Stimulated activated naive CD4-positive, alpha-beta T cell treated with Interleukin-2 at 50 U/mL for 16 hours (primary cell): Measurements from ENCODE around the gene TESK2.

Experiments
- DNase-seq: peaks from one replicate; lab custom pipeline; 2025; lab: John Stamatoyannopoulos, UW

Gene TESK2

GRCh38 chr1:45335855-45336324, 155.1 kb downstream of the TESK2 start:
- DNase-seq, result no peak

GRCh38 chr1:45334308-45335245, 156.4 kb downstream of the TESK2 start:
- no peak for DNase-seq

GRCh38 chr1:45332346-45332720, 158.6 kb downstream of the TESK2 start:
- DNase-seq, result no peak

- DNase-seq, result no peak
Measured at GRCh38 chr1:45331436-45332345, 159.3 kb downstream of the TESK2 start.

GRCh38 chr1:45329445-45329844, 161.5 kb downstream of the TESK2 start:
- no peak for DNase-seq

DNA sequence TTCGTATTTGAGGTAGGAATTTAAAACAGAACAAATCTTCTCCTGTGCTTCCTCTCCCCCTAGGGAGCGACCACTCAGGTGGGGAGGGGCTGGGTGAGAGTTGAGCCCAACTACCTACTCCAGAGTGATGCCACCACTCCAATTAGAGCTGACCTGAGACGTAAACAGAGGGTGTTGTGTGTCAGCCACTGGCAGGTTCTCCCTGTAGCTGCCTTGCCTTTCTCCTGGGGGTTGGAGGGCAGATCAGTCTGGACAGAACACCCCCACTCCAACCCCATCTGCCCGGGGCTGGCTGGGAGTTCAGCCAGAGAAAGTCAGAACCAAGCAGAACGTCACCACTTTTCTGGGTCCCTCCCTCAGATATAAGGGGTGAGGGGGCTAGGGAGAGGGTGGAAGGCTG, 162.3 kb downstream of the TESK2 start:
- no peak for DNase-seq

DNA sequence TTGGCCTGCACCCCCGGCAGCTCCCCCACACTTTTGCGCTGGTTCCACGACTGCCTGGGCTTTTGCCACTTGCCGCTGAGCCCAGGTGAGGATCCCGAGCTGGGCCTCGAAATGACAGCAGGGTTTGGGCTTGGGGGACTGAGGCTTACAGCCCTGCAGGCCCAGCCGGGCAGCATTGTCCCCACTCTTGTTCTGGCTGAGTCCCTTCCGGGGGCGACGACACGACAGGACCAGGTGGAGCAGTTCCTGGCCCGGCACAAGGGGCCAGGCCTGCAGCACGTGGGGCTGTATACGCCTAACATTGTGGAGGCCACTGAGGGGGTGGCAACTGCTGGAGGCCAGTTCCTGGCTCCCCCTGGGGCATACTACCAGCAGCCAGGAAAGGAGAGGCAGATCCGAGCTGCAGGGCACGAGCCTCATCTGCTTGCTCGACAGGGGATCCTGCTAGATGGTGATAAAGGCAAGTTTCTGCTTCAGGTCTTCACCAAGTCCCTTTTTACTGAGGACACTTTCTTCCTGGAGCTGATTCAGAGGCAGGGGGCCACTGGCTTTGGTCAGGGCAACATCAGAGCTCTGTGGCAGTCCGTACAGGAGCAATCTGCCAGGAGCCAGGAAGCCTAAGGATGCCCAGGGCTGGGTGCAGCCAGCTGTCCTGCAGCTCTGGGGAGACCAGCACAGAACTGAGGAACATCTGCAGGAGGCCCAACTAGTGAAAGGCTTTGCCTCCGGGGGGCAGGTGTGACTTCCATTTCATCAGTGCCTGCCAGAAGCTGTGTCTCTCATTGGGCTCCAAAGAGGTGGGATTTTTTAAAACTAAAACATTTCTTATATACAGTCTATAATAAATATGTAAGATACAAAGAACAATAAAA, 163.1 kb downstream of the TESK2 start:
- DNase-seq, result no peak

DNA sequence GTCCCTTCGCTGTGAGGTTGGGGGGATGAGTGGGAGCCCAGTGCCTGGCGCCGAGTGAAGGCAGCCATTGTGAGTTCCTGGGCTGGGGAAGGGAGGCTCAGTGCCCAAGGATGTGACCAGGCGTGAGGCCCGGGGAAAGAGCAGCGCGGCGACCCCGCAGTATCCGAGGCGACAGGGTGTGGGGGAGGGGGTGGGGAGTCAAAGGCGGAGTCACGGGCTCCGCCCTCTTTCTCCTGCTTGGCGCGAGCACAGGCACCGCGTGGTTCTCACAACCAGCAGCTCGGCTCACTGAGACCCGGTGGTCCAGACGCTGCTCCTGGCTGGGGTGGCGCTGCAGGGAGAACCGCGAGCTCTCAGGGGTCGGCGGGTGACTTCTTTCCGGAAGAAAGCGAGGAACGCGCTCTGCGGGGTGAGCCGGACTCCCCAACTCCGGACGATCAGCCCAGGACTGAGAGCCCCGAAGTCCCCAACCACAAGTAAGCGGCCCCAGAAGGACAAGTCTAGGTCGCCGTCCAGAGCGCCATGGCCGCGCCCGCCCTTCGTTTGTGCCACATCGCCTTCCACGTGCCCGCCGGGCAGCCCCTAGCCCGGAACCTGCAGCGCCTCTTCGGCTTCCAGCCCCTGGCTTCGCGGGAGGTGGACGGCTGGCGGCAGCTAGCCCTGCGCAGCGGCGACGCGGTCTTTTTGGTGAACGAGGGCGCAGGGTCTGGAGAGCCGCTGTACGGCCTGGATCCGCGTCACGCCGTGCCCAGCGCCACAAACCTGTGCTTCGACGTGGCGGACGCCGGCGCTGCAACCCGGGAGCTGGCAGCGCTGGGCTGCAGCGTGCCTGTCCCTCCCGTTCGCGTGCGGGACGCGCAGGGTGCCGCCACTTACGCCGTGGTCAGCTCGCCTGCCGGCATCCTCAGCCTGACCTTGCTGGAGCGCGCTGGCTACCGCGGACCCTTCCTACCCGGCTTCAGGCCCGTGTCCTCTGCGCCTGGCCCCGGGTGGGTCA, 164.0 kb downstream of the TESK2 start, which contains the start of gene HPDL:
Gene HPDL (plus strand): TSS at position 269 of the 997 bp plus-strand sequence. CDS start 254 bp downstream, at position 523.
- peak; percentile 58 for DNase-seq

GRCh38 chr1:45325851-45326506, 165.0 kb downstream of the TESK2 start:
- DNase-seq, result no peak

DNA sequence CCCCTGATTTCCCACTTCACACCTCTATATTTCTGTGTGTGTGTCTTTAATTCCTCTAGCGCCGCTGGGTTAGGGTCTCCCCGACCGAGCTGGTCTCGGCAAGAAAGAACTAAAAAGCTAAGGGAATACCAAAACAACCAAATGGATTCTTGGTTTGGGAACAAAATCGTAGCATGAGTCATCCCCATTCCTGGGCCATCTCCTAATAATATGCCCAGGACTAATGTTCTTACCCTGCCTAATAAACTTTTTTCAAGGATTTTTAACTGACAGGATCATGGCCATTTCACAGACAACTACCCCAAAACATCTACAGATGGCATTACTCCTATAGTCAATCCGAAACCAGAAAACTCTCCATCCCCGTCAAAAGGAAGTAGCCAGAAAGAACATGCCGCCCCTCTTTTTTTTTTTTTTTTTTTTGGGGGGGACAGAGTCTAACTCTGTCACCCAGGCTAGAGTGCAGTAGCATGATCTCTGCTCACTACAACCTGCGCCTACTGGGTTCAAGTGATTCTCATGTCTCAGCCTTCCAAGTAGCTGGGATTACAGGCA, 168.4 kb downstream of the TESK2 start:
- no peak for DNase-seq

DNA sequence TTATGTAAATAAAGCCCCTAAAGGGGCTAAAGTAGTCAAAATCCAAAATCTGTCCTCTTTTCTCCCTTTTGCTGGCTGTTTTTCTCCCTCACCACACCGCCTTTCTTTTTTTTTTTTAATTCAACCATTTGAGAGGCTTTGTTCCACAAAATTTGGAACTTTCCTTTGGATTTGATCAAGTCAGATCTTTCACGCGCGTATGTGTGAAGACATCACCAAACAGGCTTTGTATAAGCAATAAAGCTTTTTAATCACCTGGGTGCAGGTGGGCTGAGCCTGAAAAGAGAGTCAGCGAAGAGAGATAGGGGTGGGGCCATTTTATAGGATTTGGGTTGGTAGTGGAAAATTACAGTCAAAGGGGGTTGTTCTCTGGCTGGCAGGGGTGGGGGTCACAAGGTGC, 169.5 kb downstream of the TESK2 start:
- no peak for DNase-seq

- no peak for DNase-seq
Measured at GRCh38 chr1:45319761-45320160, 171.2 kb downstream of the TESK2 start.

- DNase-seq, result no peak
Measured at GRCh38 chr1:45317166-45317565, 173.8 kb downstream of the TESK2 start.

DNA sequence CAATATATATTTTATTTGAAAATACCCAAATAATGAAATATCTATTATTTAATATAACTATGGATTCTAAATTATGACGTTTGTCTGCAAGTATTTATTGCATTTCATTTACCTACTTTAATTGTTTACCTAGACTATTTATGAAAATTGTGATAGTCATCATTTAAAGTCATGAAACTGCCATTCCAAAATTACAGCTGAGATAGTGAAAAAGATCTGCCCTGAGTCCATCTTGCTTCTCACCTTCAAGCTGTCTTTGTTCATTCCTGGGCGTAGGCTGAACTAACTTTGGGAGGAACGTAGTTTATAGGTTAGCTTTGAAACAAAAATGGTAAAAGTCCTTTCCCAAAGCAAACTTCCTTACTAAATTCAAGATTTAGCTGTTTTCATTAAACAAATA, 176.7 kb downstream of the TESK2 start:
- no peak for DNase-seq

GRCh38 chr1:45306905-45307304, 184.1 kb downstream of the TESK2 start:
- DNase-seq, result no peak

DNA sequence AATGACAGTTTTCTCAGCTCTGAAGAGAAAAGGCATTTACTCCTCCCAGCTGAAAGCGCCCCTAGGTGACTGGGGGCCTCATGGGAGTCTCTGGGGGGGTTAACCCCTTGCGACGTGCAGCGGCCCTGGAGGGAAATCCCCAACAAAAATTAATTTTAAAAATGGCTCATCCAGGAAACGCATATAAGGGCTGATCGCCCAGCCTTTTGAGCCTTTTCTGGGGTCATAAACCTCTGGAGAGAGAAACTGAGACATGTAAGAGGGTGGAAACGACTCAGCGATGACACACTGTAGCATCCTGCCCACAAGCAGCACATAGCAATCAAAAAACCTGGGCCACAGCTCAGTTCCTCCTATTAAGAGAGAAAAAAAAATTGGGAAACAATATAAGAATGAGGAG, 184.6 kb downstream of the TESK2 start:
- DNase-seq, result peak; percentile 16

- DNase-seq, result no peak
Measured at GRCh38 chr1:45305231-45305630, 185.7 kb downstream of the TESK2 start.

DNA sequence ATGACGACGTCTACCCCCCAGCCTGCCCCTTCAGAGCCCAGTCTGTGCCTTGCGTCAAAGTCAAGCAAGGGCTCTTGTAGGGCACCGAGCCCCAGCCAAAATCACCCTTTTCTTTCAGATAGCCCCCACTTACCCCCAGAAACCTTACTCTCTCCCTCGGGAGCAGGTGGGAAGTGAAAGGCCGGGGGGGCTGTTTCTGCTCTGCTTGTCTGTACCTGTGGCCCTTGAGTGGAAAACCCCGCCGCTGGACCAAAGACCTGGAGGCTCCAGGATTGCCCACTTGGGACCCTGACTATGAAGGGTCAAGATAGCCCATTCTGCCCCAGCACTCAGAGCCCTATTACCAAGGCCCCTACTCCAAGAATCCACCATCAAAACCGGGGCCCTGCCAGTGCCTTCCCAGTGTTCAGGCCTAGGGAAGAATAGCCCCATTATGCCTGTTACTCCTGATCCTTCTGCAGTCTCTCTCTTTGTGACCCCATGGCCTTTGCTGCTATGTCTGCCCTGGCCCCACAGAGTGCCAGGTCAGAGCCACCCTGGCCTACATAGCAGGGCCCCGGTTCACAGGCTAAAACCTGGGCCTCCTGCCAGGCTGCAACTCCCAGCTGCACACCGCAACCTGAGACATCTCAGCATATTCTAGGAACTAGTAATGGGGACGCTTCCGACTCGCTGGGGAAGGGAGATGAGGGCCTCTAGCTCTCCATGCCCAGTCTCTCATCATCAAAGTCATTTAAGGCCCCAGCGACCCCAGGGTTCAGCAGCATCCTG, 186.5 kb downstream of the TESK2 start:
- no peak for DNase-seq
